ENCODE data around the gene SNX32. TPM values are rescaled to one million over a fixed set of nuclear protein-coding genes. Genes with fewer than 3 reads are reported as not detected.

SNX32 gene
- total and polyA plus RNA-seq, 2 of the 13 experiments (the other 11 are each of a cell fraction or from before 2014, with no cell fraction given) = 0.09 to 0.34 TPM

DNA sequence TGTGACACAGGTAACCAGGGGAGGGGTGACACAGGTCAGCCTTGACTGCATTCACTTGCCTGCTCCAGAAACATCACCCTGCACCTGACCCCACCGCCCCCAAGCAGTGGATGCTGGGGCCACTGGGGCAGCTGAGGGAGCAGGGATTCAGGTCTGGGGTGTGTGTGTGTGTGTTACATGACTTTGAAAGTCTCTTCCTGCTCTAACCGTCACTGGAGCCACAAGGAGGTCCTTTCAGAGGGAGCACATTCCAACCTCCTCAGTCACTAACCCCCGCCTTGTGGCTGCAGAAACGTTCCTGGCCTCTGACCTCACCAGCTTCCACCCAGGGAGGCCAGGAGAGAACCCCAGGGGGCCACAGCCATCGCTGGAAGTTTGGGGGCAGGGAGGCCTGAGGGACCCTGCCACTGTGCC, 69.3 kb downstream of the SNX32 start (continued):
- TF ChIP-seq, protein P1, sequence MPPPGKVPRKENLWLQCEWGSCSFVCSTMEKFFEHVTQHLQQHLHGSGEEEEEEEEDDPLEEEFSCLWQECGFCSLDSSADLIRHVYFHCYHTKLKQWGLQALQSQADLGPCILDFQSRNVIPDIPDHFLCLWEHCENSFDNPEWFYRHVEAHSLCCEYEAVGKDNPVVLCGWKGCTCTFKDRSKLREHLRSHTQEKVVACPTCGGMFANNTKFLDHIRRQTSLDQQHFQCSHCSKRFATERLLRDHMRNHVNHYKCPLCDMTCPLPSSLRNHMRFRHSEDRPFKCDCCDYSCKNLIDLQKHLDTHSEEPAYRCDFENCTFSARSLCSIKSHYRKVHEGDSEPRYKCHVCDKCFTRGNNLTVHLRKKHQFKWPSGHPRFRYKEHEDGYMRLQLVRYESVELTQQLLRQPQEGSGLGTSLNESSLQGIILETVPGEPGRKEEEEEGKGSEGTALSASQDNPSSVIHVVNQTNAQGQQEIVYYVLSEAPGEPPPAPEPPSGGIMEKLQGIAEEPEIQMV (CRISPR knock-in tag; IDR thresholded peaks at IDR 0.05; ENCODE audit: low read depth) = no peak
- TF ChIP-seq HNRNPH1 (optimal IDR thresholded peaks at IDR 0.05; ENCODE audit: low read depth, low read length) (no peak), PTBP1 (IDR thresholded peaks at IDR 0.05; ENCODE audit: low read depth, low read length, poor library complexity, severe bottlenecking) (no peak)
- TF ChIP-seq, protein P2, sequence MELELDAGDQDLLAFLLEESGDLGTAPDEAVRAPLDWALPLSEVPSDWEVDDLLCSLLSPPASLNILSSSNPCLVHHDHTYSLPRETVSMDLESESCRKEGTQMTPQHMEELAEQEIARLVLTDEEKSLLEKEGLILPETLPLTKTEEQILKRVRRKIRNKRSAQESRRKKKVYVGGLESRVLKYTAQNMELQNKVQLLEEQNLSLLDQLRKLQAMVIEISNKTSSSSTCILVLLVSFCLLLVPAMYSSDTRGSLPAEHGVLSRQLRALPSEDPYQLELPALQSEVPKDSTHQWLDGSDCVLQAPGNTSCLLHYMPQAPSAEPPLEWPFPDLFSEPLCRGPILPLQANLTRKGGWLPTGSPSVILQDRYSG (CRISPR knock-in tag; IDR thresholded peaks at IDR 0.05) = no peak

Other genes with a start within 250 kb of the SNX32 start
- not detected in 2 replicates for gene KCNK7, start 238.2 kb upstream of the SNX32 start, total RNA-seq (2016; rRNA removed; fragmentation: Illumina TruSeq; extraction: Trizol)
- gene KCNK7, start 238.2 kb upstream of the SNX32 start, polyA plus RNA-seq (2011; rRNA removed) = 0.11 and 0.14 TPM in 2 replicates
- 35.6 and 51.5 TPM in 2 replicates for gene MAP3K11, start 219.7 kb upstream of the SNX32 start, total RNA-seq (2016; rRNA removed; fragmentation: Illumina TruSeq; extraction: Trizol)
- 35.9 and 54.6 TPM in 2 replicates for gene MAP3K11, start 219.7 kb upstream of the SNX32 start, polyA plus RNA-seq (2011; rRNA removed)
- gene PCNX3, start 218.2 kb upstream of the SNX32 start, total RNA-seq (2016; rRNA removed; fragmentation: Illumina TruSeq; extraction: Trizol) = 14.5 and 23.0 TPM in 2 replicates
- 16.2 and 23.1 TPM in 2 replicates for gene PCNX3, start 218.2 kb upstream of the SNX32 start, polyA plus RNA-seq (2011; rRNA removed)
- gene SIPA1, start 195.9 kb upstream of the SNX32 start, total RNA-seq (2016; rRNA removed; fragmentation: Illumina TruSeq; extraction: Trizol) = 5.4 and 5.8 TPM in 2 replicates
- gene SIPA1, start 195.9 kb upstream of the SNX32 start, polyA plus RNA-seq (2011; rRNA removed) = 7.7 and 9.1 TPM in 2 replicates
- 18.7 and 21.4 TPM in 2 replicates for gene RELA, start 171.0 kb upstream of the SNX32 start, total RNA-seq (2016; rRNA removed; fragmentation: Illumina TruSeq; extraction: Trizol)
- 40.5 and 51.0 TPM in 2 replicates for gene RELA, start 171.0 kb upstream of the SNX32 start, polyA plus RNA-seq (2011; rRNA removed)
- gene KAT5, start 121.7 kb upstream of the SNX32 start, total RNA-seq (2016; rRNA removed; fragmentation: Illumina TruSeq; extraction: Trizol) = 45.4 and 48.3 TPM in 2 replicates
- gene KAT5, start 121.7 kb upstream of the SNX32 start, polyA plus RNA-seq (2011; rRNA removed) = 34.4 and 35.2 TPM in 2 replicates
- gene RNASEH2C, start 113.2 kb upstream of the SNX32 start, total RNA-seq (2016; rRNA removed; fragmentation: Illumina TruSeq; extraction: Trizol) = 50.9 and 65.1 TPM in 2 replicates
- 24.6 and 27.4 TPM in 2 replicates for gene RNASEH2C, start 113.2 kb upstream of the SNX32 start, polyA plus RNA-seq (2011; rRNA removed)
- gene AP5B1, start 53.0 kb upstream of the SNX32 start, total RNA-seq (2016; rRNA removed; fragmentation: Illumina TruSeq; extraction: Trizol) = 3.8 and 4.4 TPM in 2 replicates
- gene AP5B1, start 53.0 kb upstream of the SNX32 start, polyA plus RNA-seq (2011; rRNA removed) = 1.7 and 2.8 TPM in 2 replicates
- not detected in 2 replicates for gene OVOL1, start 46.9 kb upstream of the SNX32 start, total RNA-seq (2016; rRNA removed; fragmentation: Illumina TruSeq; extraction: Trizol)
- 0.01 and 0.04 TPM in 2 replicates for gene OVOL1, start 46.9 kb upstream of the SNX32 start, polyA plus RNA-seq (2011; rRNA removed)
- 383 and 458 TPM in 2 replicates for gene CFL1, start 24.2 kb downstream of the SNX32 start, total RNA-seq (2016; rRNA removed; fragmentation: Illumina TruSeq; extraction: Trizol)
- gene CFL1, start 24.2 kb downstream of the SNX32 start, polyA plus RNA-seq (2011; rRNA removed) = 347 and 379 TPM in 2 replicates
- gene MUS81, start 26.5 kb downstream of the SNX32 start, total RNA-seq (2016; rRNA removed; fragmentation: Illumina TruSeq; extraction: Trizol) = 13.2 and 25.6 TPM in 2 replicates
- 30.2 and 43.6 TPM in 2 replicates for gene MUS81, start 26.5 kb downstream of the SNX32 start, polyA plus RNA-seq (2011; rRNA removed)
- gene EFEMP2, start 38.8 kb downstream of the SNX32 start, total RNA-seq (2016; rRNA removed; fragmentation: Illumina TruSeq; extraction: Trizol) = 3.7 and 7.4 TPM in 2 replicates
- 29.7 and 34.3 TPM in 2 replicates for gene EFEMP2, start 38.8 kb downstream of the SNX32 start, polyA plus RNA-seq (2011; rRNA removed)
- not detected in 2 replicates for gene CTSW, start 45.9 kb downstream of the SNX32 start, total RNA-seq (2016; rRNA removed; fragmentation: Illumina TruSeq; extraction: Trizol)
- 0.09 TPM in 1 of 2 replicates, not detected in the other for gene CTSW, start 45.9 kb downstream of the SNX32 start, polyA plus RNA-seq (2011; rRNA removed)
- gene FIBP, start 54.5 kb downstream of the SNX32 start, total RNA-seq (2016; rRNA removed; fragmentation: Illumina TruSeq; extraction: Trizol) = 62.1 and 66.0 TPM in 2 replicates
- 42.9 and 55.3 TPM in 2 replicates for gene FIBP, start 54.5 kb downstream of the SNX32 start, polyA plus RNA-seq (2011; rRNA removed)
- gene CCDC85B, start 56.7 kb downstream of the SNX32 start, total RNA-seq (2016; rRNA removed; fragmentation: Illumina TruSeq; extraction: Trizol) = 15.7 and 19.5 TPM in 2 replicates
- gene CCDC85B, start 56.7 kb downstream of the SNX32 start, polyA plus RNA-seq (2011; rRNA removed) = 8.2 and 11.4 TPM in 2 replicates
- gene FOSL1, start 66.4 kb downstream of the SNX32 start, total RNA-seq (2016; rRNA removed; fragmentation: Illumina TruSeq; extraction: Trizol) = 3.1 and 4.0 TPM in 2 replicates
- 2.8 and 4.1 TPM in 2 replicates for gene FOSL1, start 66.4 kb downstream of the SNX32 start, polyA plus RNA-seq (2011; rRNA removed)
- gene C11orf68, start 85.1 kb downstream of the SNX32 start, total RNA-seq (2016; rRNA removed; fragmentation: Illumina TruSeq; extraction: Trizol) = 8.4 and 10.0 TPM in 2 replicates
- gene C11orf68, start 85.1 kb downstream of the SNX32 start, polyA plus RNA-seq (2011; rRNA removed) = 28.3 and 37.2 TPM in 2 replicates
- gene DRAP1, start 85.5 kb downstream of the SNX32 start, total RNA-seq (2016; rRNA removed; fragmentation: Illumina TruSeq; extraction: Trizol) = 31.5 and 52.3 TPM in 2 replicates
- gene DRAP1, start 85.5 kb downstream of the SNX32 start, polyA plus RNA-seq (2011; rRNA removed) = 44.6 and 46.8 TPM in 2 replicates
- not detected in 2 replicates for gene TSGA10IP, start 111.5 kb downstream of the SNX32 start, total RNA-seq (2016; rRNA removed; fragmentation: Illumina TruSeq; extraction: Trizol)
- gene TSGA10IP, start 111.5 kb downstream of the SNX32 start, polyA plus RNA-seq (2011; rRNA removed) = 0.07 TPM in 1 of 2 replicates, not detected in the other
- 18.1 and 22.5 TPM in 2 replicates for gene SART1, start 127.8 kb downstream of the SNX32 start, total RNA-seq (2016; rRNA removed; fragmentation: Illumina TruSeq; extraction: Trizol)
- 11.3 and 13.1 TPM in 2 replicates for gene SART1, start 127.8 kb downstream of the SNX32 start, polyA plus RNA-seq (2011; rRNA removed)
- gene EIF1AD, start 168.2 kb downstream of the SNX32 start, total RNA-seq (2016; rRNA removed; fragmentation: Illumina TruSeq; extraction: Trizol) = 30.8 and 45.9 TPM in 2 replicates
- 18.2 and 24.0 TPM in 2 replicates for gene EIF1AD, start 168.2 kb downstream of the SNX32 start, polyA plus RNA-seq (2011; rRNA removed)
- gene BANF1, start 168.5 kb downstream of the SNX32 start, total RNA-seq (2016; rRNA removed; fragmentation: Illumina TruSeq; extraction: Trizol) = 40.5 and 45.9 TPM in 2 replicates
- gene BANF1, start 168.5 kb downstream of the SNX32 start, polyA plus RNA-seq (2011; rRNA removed) = 75.9 and 86.5 TPM in 2 replicates
- not detected in 2 replicates for gene CST6, start 178.0 kb downstream of the SNX32 start, total RNA-seq (2016; rRNA removed; fragmentation: Illumina TruSeq; extraction: Trizol)
- not detected in 2 replicates for gene CST6, start 178.0 kb downstream of the SNX32 start, polyA plus RNA-seq (2011; rRNA removed)
- not detected in 2 replicates for gene CATSPER1, start 192.5 kb downstream of the SNX32 start, total RNA-seq (2016; rRNA removed; fragmentation: Illumina TruSeq; extraction: Trizol)
- 0.04 and 0.17 TPM in 2 replicates for gene CATSPER1, start 192.5 kb downstream of the SNX32 start, polyA plus RNA-seq (2011; rRNA removed)
- gene GAL3ST3, start 215.2 kb downstream of the SNX32 start, total RNA-seq (2016; rRNA removed; fragmentation: Illumina TruSeq; extraction: Trizol) = not detected in 2 replicates
- gene GAL3ST3, start 215.2 kb downstream of the SNX32 start, polyA plus RNA-seq (2011; rRNA removed) = not detected in 2 replicates
- 153 and 162 TPM in 2 replicates for gene SF3B2, start 218.4 kb downstream of the SNX32 start, total RNA-seq (2016; rRNA removed; fragmentation: Illumina TruSeq; extraction: Trizol)
- 70.0 and 70.4 TPM in 2 replicates for gene SF3B2, start 218.4 kb downstream of the SNX32 start, polyA plus RNA-seq (2011; rRNA removed)
- gene PACS1, start 236.3 kb downstream of the SNX32 start, total RNA-seq (2016; rRNA removed; fragmentation: Illumina TruSeq; extraction: Trizol) = 7.6 and 12.2 TPM in 2 replicates
- gene PACS1, start 236.3 kb downstream of the SNX32 start, polyA plus RNA-seq (2011; rRNA removed) = 8.6 and 11.9 TPM in 2 replicates